ENCODE results near the gene ANTXR1. TPM values are rescaled to one million over a fixed set of nuclear protein-coding genes. Genes with fewer than 3 reads are reported as not detected.

The ANTXR1 gene
- total RNA-seq, 1 experiment from 2014 or later = 0.27 TPM

DNA sequence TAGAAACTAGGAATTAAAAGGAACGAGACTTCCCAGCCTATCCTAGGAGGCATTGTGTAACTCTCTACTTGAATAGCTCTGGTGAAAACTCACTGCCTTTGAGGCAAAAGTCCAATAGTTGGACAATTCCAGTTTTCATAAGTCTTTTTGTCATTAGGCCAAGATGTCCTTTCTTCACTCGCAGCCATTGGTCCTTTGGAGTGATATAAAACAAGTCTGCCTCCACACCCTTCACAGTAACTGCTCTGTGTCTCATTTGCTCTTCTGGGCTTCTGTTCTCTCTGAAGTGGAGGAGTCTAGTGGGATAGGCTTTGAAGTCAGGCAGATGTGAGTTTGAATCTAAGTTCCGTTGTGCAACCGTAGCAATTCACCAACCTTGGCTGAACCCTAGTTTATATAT, 28.2 kb downstream of the ANTXR1 start:
- Histone ChIP-seq H3K36me3 (ENCODE audit: control insufficient read depth, insufficient read depth, low read length) (no peaks in the 10 kb centered on the region), H3K4me1 (no peaks in the 10 kb centered on the region), H3K27me3 (replicated peaks; ENCODE audit: control insufficient read depth, insufficient read depth, low read length) (no peaks in the 10 kb centered on the region; the same call in 1 of the 2 replicates), H3K9me3 (no peaks in the 10 kb centered on the region), H3K4me3 (ENCODE audit: low read depth, low read length) (no peak overlapping the region)
- Mint-ChIP-seq H3K4me1 (ENCODE audit: low read depth, unreplicated experiment) (no peaks in the 10 kb centered on the region), H3K27me3 (ENCODE audit: insufficient read depth, unreplicated experiment) (peaks cover 18% of the 10 kb centered on the region), H3K27ac (ENCODE audit: unreplicated experiment) (no peak overlapping the region), H3K9me3 (ENCODE audit: unreplicated experiment) (no peaks in the 10 kb centered on the region), H3K36me3 (ENCODE audit: insufficient read depth, unreplicated experiment) (no peaks in the 10 kb centered on the region), H3K4me3 (ENCODE audit: unreplicated experiment) (no peak overlapping the region)
- no TSS peak for BruUV-seq (replicated peaks)
- DNase-seq = no peak
- ChIA-PET POLR2A (no interaction called here), CTCF (no interaction called here)
- TF ChIP-seq, protein P1, sequence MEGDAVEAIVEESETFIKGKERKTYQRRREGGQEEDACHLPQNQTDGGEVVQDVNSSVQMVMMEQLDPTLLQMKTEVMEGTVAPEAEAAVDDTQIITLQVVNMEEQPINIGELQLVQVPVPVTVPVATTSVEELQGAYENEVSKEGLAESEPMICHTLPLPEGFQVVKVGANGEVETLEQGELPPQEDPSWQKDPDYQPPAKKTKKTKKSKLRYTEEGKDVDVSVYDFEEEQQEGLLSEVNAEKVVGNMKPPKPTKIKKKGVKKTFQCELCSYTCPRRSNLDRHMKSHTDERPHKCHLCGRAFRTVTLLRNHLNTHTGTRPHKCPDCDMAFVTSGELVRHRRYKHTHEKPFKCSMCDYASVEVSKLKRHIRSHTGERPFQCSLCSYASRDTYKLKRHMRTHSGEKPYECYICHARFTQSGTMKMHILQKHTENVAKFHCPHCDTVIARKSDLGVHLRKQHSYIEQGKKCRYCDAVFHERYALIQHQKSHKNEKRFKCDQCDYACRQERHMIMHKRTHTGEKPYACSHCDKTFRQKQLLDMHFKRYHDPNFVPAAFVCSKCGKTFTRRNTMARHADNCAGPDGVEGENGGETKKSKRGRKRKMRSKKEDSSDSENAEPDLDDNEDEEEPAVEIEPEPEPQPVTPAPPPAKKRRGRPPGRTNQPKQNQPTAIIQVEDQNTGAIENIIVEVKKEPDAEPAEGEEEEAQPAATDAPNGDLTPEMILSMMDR (IDR thresholded peaks at IDR 0.05; ENCODE audit: insufficient read depth in 1 of 2, low read depth in 1 of 2, low read length in 1 of 2, severe bottlenecking in 1 of 2, unreplicated experiment in 1 of 2) = no peak
- intact Hi-C loops (cut with micrococcal nuclease; ENCODE audit: unreplicated experiment) = no loop called here

DNA sequence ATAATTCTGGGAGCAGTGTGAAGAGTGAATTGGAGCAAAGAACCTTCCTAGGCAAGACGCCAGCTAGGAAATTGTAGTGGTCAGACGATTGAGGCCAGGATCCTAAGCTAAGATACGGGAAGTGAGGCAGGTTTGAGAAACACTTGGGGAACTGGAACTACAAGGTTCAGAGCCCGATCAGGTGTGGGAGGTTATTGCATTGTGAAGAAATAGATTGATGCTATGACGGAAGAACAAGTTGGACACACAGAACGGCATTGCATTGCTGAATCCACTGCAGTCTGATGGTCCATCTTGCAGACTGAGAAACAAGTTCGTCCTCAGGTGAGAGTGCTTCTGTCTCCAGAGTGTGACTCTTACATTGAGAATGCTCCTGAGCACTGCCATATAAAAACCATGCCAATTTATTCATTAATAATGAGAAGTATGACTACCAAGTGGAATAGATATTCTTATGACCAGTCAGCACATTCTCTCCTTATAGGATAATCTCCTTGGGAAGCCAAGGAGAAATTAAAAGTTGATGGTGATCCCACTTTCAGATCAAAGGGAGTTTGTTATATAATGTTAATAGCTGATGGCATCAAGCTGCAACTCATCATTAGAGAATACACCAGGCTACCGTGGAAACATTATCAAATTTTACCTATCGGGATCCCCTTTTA, 30.9 kb downstream of the ANTXR1 start:
- no peak overlapping the region for H3K4me3 ChIP-seq (ENCODE audit: low read depth, low read length)
- Mint-ChIP-seq H3K9me3 (ENCODE audit: unreplicated experiment) (no peaks in the 10 kb centered on the region), H3K27ac (ENCODE audit: unreplicated experiment) (no peak overlapping the region), H3K4me1 (ENCODE audit: low read depth, unreplicated experiment) (no peaks in the 10 kb centered on the region), H3K4me3 (ENCODE audit: unreplicated experiment) (no peak overlapping the region), H3K27me3 (ENCODE audit: insufficient read depth, unreplicated experiment) (peaks cover 15% of the 10 kb centered on the region), H3K36me3 (ENCODE audit: insufficient read depth, unreplicated experiment) (no peaks in the 10 kb centered on the region)
- no peak for DNase-seq
- ChIA-PET CTCF (no interaction called here), POLR2A (no interaction called here)
- no peaks in the 10 kb centered on the region; the same call in 1 of the 2 replicates for H3K27me3 ChIP-seq (replicated peaks; ENCODE audit: control insufficient read depth, insufficient read depth, low read length)
- no peaks in the 10 kb centered on the region for H3K36me3 ChIP-seq (ENCODE audit: control insufficient read depth, insufficient read depth, low read length)
- no TSS peak for BruUV-seq (replicated peaks)
- TF ChIP-seq, protein P1 (IDR thresholded peaks at IDR 0.05; ENCODE audit: insufficient read depth in 1 of 2, low read depth in 1 of 2, low read length in 1 of 2, severe bottlenecking in 1 of 2, unreplicated experiment in 1 of 2) = no peak
- no peaks in the 10 kb centered on the region for H3K9me3 ChIP-seq
- no peaks in the 10 kb centered on the region for H3K4me1 ChIP-seq
- intact Hi-C loops (cut with micrococcal nuclease; ENCODE audit: unreplicated experiment) = no loop called here

DNA sequence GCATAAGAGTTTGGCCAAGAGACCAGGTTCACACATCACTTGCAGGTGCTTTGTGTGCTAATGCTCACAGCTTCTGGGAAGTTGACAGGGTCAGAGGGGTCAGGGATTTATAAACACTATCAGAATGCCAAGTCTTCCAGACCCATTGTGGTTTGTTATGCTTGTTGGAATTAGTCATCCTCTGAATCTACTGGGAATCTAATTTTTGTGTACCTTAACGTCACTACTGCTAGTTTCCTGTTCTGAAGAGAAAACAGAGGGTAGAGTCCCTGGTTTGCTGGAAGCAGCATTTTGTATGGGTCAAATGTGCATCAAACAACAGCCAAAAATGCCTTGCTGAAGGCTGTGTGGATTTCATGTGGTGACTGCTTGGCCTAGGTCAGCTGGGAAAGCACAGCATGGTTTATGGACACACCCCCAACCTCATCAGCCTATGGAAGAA, 33.3 kb downstream of the ANTXR1 start:
- intact Hi-C loops (cut with micrococcal nuclease; ENCODE audit: unreplicated experiment) = no loop called here
- TF ChIP-seq, protein P1 (IDR thresholded peaks at IDR 0.05; ENCODE audit: insufficient read depth in 1 of 2, low read depth in 1 of 2, low read length in 1 of 2, severe bottlenecking in 1 of 2, unreplicated experiment in 1 of 2) = no peak
- Mint-ChIP-seq H3K4me3 (ENCODE audit: unreplicated experiment) (no peak overlapping the region), H3K36me3 (ENCODE audit: insufficient read depth, unreplicated experiment) (no peaks in the 10 kb centered on the region), H3K27ac (ENCODE audit: unreplicated experiment) (no peak overlapping the region), H3K4me1 (ENCODE audit: low read depth, unreplicated experiment) (no peaks in the 10 kb centered on the region), H3K27me3 (ENCODE audit: insufficient read depth, unreplicated experiment) (peaks cover 17% of the 10 kb centered on the region), H3K9me3 (ENCODE audit: unreplicated experiment) (no peaks in the 10 kb centered on the region)
- Histone ChIP-seq H3K4me1 (no peaks in the 10 kb centered on the region), H3K36me3 (ENCODE audit: control insufficient read depth, insufficient read depth, low read length) (no peaks in the 10 kb centered on the region), H3K9me3 (no peaks in the 10 kb centered on the region), H3K27me3 (replicated peaks; ENCODE audit: control insufficient read depth, insufficient read depth, low read length) (no peaks in the 10 kb centered on the region; the same call in 1 of the 2 replicates), H3K4me3 (ENCODE audit: low read depth, low read length) (no peak overlapping the region)
- POLR2A ChIA-PET = no interaction called here
- no peak for DNase-seq
- CTCF ChIA-PET = no interaction called here
- BruUV-seq (replicated peaks) = no TSS peak

Data from Caco-2 (cell line).